Endothelial cell of umbilical vein (primary cell): ENCODE measurements around the gene HACE1. TPM values are rescaled to one million over a fixed set of nuclear protein-coding genes. Genes with fewer than 3 reads are reported as not detected.

Experiments
- BruUV-seq: library from RNA; stranded (reverse); fragments of 400-500 nt; replicated peaks from 2 replicates; lab custom pipeline; 2021; lab: Mats Ljungman, UMichigan
- CTCF ChIA-PET: fragments of 300-600, 350-600 bp; sonication (Branson Sonifier 250); formaldehyde crosslinking; loops from one replicate; lab custom pipeline; 2021; ENCODE audit warnings: antibody characterized with exemption, inconsistent platforms; lab: Charles Lee
- POLR2A ChIA-PET: fragments of 300-600, 350-600 bp; sonication (Branson Sonifier 250); formaldehyde crosslinking; loops from one replicate; lab custom pipeline; 2021; ENCODE audit warnings: antibody characterized with exemption, inconsistent platforms; lab: Charles Lee
- DNase-seq: peaks from one replicate; pipeline ENCODE4 v3.0.0-alpha.2; 2011; ENCODE audit warnings: low read depth, low spot score
- FAIRE-seq: peaks from 2 replicates; lab custom pipeline; 2011; peaks lifted over from hg19 to GRCh38; lab: Jason Lieb, UNC
- H2AFZ ChIP-seq: 2 replicates; pipeline ENCODE4 v1.6.0; 2012; ENCODE audit warnings: low read depth, low read length, control low read depth, inconsistent platforms
- H3K27ac ChIP-seq: 2 replicates; pipeline ENCODE4 v1.5.1; 2011; ENCODE audit warnings: low read depth, mild to moderate bottlenecking, control low read depth, low read length, moderate library complexity; ENCODE audit not compliant: insufficient read depth
- H3K27me3 ChIP-seq, 2 experiments: 2 replicates each; pipeline versions ENCODE4 v1.6.0 to v1.6.1; 2011; ENCODE audit warnings: low read length in 2 of 2, mixed read lengths in 1 of 2; ENCODE audit not compliant: control insufficient read depth in 2 of 2, insufficient read depth in 2 of 2
- H3K36me3 ChIP-seq, 2 experiments: 2 replicates in 1 of 2; 3 replicates in 1 of 2; pipeline ENCODE4 v1.5.1; 2011; ENCODE audit warnings: low read length in 2 of 2, mild to moderate bottlenecking in 1 of 2, moderate library complexity in 1 of 2; ENCODE audit not compliant: control insufficient read depth in 2 of 2, insufficient read depth in 2 of 2; ENCODE audit errors: extremely low read depth in 1 of 2
- H3K4me1 ChIP-seq: 3 replicates; pipeline ENCODE4 v1.5.1; 2011; ENCODE audit warnings: mild to moderate bottlenecking, low read length; ENCODE audit not compliant: control insufficient read depth, insufficient read depth; ENCODE audit errors: extremely low read depth
- H3K4me2 ChIP-seq: 2 replicates; pipeline ENCODE4 v1.6.1; 2011; ENCODE audit warnings: low read length, control low read depth, mixed read lengths; ENCODE audit not compliant: insufficient read depth
- H3K4me3 ChIP-seq, 3 experiments: fragments of 200-600 bp in 1 of 3; sonication (generic), shearing (Covaris generic) in 1 of 3; replicated peaks in 1 of 3; 2 replicates each; pipeline ENCODE4 v1.5.1; 2011 to 2016; ENCODE audit warnings: control low read depth in 3 of 3, low read length in 3 of 3, mild to moderate bottlenecking in 2 of 3, inconsistent platforms in 1 of 3, low read depth in 1 of 3, moderate library complexity in 1 of 3; ENCODE audit not compliant: insufficient read depth in 1 of 3
- H3K79me2 ChIP-seq: 2 replicates; pipeline ENCODE4 v1.6.0; 2012; ENCODE audit warnings: low read length, inconsistent platforms; ENCODE audit not compliant: control insufficient read depth, insufficient read depth
- H3K9ac ChIP-seq: replicated peaks from 2 replicates; pipeline ENCODE3; 2011; ENCODE audit warnings: low read length, control low read depth; ENCODE audit not compliant: insufficient read depth; ENCODE audit errors: extremely low read depth
- H3K9me1 ChIP-seq: replicated peaks from 3 replicates; pipeline ENCODE4 v1.6.0; 2011; ENCODE audit warnings: mild to moderate bottlenecking, low read length; ENCODE audit not compliant: control insufficient read depth, insufficient read depth; ENCODE audit errors: extremely low read depth
- H3K9me3 ChIP-seq: replicated peaks from 2 replicates; pipeline ENCODE4 v1.5.1; 2012; ENCODE audit warnings: low read length, inconsistent platforms; ENCODE audit not compliant: control insufficient read depth, insufficient read depth
- H4K20me1 ChIP-seq: replicated peaks from 2 replicates; pipeline ENCODE3; 2011; ENCODE audit warnings: mild to moderate bottlenecking, low read length; ENCODE audit not compliant: control insufficient read depth, insufficient read depth; ENCODE audit errors: extremely low read depth
- CTCF ChIP-seq, 2 donors: IDR thresholded peaks; 1 replicate in 1 of 2; 2 replicates in 1 of 2; pipeline ENCODE4 v1.5.1; 2011; ENCODE audit warnings: low read length in 2 of 2, mild to moderate bottlenecking in 2 of 2, moderate library complexity in 2 of 2, control low read depth in 1 of 2, inconsistent platforms in 1 of 2, low read depth in 1 of 2; ENCODE audit not compliant: insufficient read depth in 1 of 2; ENCODE audit errors: extremely low read depth in 1 of 2
- EZH2 ChIP-seq: IDR thresholded peaks from 2 replicates; pipeline ENCODE4 v1.6.1; 2012; ENCODE audit warnings: borderline replicate concordance, low read depth, mild to moderate bottlenecking, moderate library complexity, low read length, inconsistent platforms; ENCODE audit not compliant: severe bottlenecking
- FOS ChIP-seq: IDR thresholded peaks from 2 replicates; pipeline ENCODE4 v1.6.1; 2011; ENCODE audit warnings: mild to moderate bottlenecking, low read length, moderate library complexity, borderline replicate concordance; ENCODE audit not compliant: insufficient read depth
- GATA2 ChIP-seq: IDR thresholded peaks from 2 replicates; pipeline ENCODE4 v1.7.0; 2011; ENCODE audit warnings: low read depth, mild to moderate bottlenecking, moderate library complexity, mixed read lengths, low read length; ENCODE audit not compliant: insufficient read length, insufficient read depth
- JUN ChIP-seq: IDR thresholded peaks from 2 replicates; pipeline ENCODE4 v1.6.1; 2011; ENCODE audit warnings: borderline replicate concordance, low read depth; ENCODE audit not compliant: insufficient read length, insufficient read depth
- MAX ChIP-seq: IDR thresholded peaks from 2 replicates; pipeline ENCODE4 v1.6.1; 2011; ENCODE audit not compliant: insufficient read depth, insufficient read length
- MYC ChIP-seq: IDR thresholded peaks from one replicate; pipeline ENCODE4 v1.6.1; 2011; ENCODE audit warnings: mild to moderate bottlenecking, low read depth, low read length
- POLR2A ChIP-seq: IDR thresholded peaks from 2 replicates; pipeline ENCODE4 v1.6.1; 2012; ENCODE audit warnings: low read depth, mild to moderate bottlenecking, control low read depth, low read length
- POLR2AphosphoS5 ChIP-seq: IDR thresholded peaks from 2 replicates; pipeline ENCODE4 v1.6.1; 2012; ENCODE audit warnings: low read depth, mild to moderate bottlenecking, control low read depth, low read length, moderate library complexity; ENCODE audit not compliant: insufficient read depth
- dilution Hi-C: fragments of 300-500 bp; cut with MboI; formaldehyde crosslinking; loops from one replicate; pipeline ENCODE4 v1.15.0; 2019; ENCODE audit warnings: low sequenced_read_pairs; ENCODE audit not compliant: extremely low pct_ligation_motif_present
- intact Hi-C: fragments of 100-400 bp; cut with micrococcal nuclease; formaldehyde crosslinking; loops from one replicate; pipeline ENCODE4 v1.10.0; 2022
- polyA plus RNA-seq, 4 experiments: library from polyadenylated mRNA; depleted of rRNA in 3 of 4; stranded (reverse) in 3 of 4; unstranded in 1 of 4; fragments of >200 nt; gene quantifications; 2 replicates each; pipeline versions ENCODE4 v1.2.1 to v1.2.3, GENCODE V29; 2011 to 2012; ENCODE audit warnings: missing spikeins in 1 of 4
- total RNA-seq: library from RNA; stranded (reverse); gene quantifications from 2 replicates; pipeline ENCODE4 v1.2.3, GENCODE V29; 2021

HACE1 gene
- total and polyA plus RNA-seq, 2 donors (not counting 3 experiments of a cell fraction or from before 2014, with no cell fraction given): 4.9 to 14.8 TPM

- Histone ChIP-seq H3K27ac (peak overlapping the region; percentile 99), H4K20me1 (no peaks in the 10 kb centered on the region), H3K79me2 (no peaks in the 10 kb centered on the region), H3K4me1 (peaks cover 48% of the 10 kb centered on the region), H3K9ac (peak overlapping the region; percentile 73), H3K4me2 (peak overlapping the region; percentile 84), H3K9me3 (no peaks in the 10 kb centered on the region), H3K27me3 (no peaks in the 10 kb centered on the region), H3K4me3 (peak overlapping the region in 1 of 3 experiments; percentile 45), H2AFZ (peak overlapping the region; percentile 13), H3K36me3 (no peaks in the 10 kb centered on the region), H3K9me1 (no peaks in the 10 kb centered on the region)
- peak; percentile 88 for DNase-seq
- intact Hi-C loops: loop anchor here (1.0 to 10.0 kb wide), 5 partner anchors 22 to 183 kb away; partner anchors contain the start of gene HACE1
- POLR2A ChIA-PET: interaction anchor here (1.2 kb wide), 1 partner anchor 65 kb away, joined by 3 read pairs; no protein-coding TSS in a partner anchor
- BruUV-seq: TSS peak; percentile 99
- TF ChIP-seq EZH2: no peak
- no peak for TF ChIP-seq CTCF (IDR thresholded peaks at IDR 0.05; ENCODE audit: extremely low read depth in 1 of 2, insufficient read depth in 1 of 2, low read depth in 1 of 2, low read length in 2 of 2)
- TF ChIP-seq MYC: no peak
- no peak for TF ChIP-seq MAX
- TF ChIP-seq GATA2: peak; percentile 98
- TF ChIP-seq POLR2A: peak; percentile 51
- peak; percentile 94 for TF ChIP-seq POLR2AphosphoS5
- peak; percentile 83 for TF ChIP-seq FOS
- peak; percentile 90 for TF ChIP-seq JUN
- peak; percentile 93 for FAIRE-seq
- CTCF ChIA-PET: interaction anchor here (0.6 to 1.6 kb wide), 8 partner anchors 9 to 726 kb away, joined by 3 to 16 read pairs (median 3); no protein-coding TSS in a partner anchor
- dilution Hi-C loops: no loop called here
Measured at GRCh38 chr6:104705095-104705707, 154.5 kb downstream of the HACE1 start.
